Breast epithelium (tissue), 4 donors: ENCODE measurements around the gene MAP4K4. TPM values are rescaled to one million over a fixed set of nuclear protein-coding genes. Genes with fewer than 3 reads are reported as not detected.
A peak's percentile ranks its signal among the peaks of the same experiment; 100 is the strongest.

Experiments
- DNase-seq, 2 donors: peaks; one replicate each; pipeline ENCODE4 v3.0.0-alpha.2; 2019; ENCODE audit warnings: low spot score in 2 of 2
- H3K27ac ChIP-seq, 2 donors: fragments of 200-600 bp; sonication (generic) in 1 of 2; one replicate each; pipeline ENCODE4 v1.5.1; 2016 to 2019; ENCODE audit warnings: mild to moderate bottlenecking in 1 of 2
- H3K27me3 ChIP-seq, 2 donors: fragments of 200-600 bp; sonication (generic) in 1 of 2; one replicate each; pipeline versions ENCODE4 v1.5.1 to v1.6.0; 2017 to 2019; ENCODE audit warnings: control low read depth in 1 of 2, mild to moderate bottlenecking in 1 of 2
- H3K36me3 ChIP-seq: fragments of 200-600 bp; one replicate; pipeline ENCODE4 v1.5.1; 2019
- H3K4me1 ChIP-seq, 2 donors: fragments of 200-600 bp; sonication (generic); one replicate each; pipeline ENCODE4 v1.5.1; 2016 to 2019; ENCODE audit warnings: control low read depth in 1 of 2
- H3K4me3 ChIP-seq, 3 donors: fragments of 200-600 bp; sonication (generic); 1 replicate in 2 of 3; 2 replicates in 1 of 3; pipeline ENCODE4 v1.5.1; 2016 to 2019; ENCODE audit warnings: mild to moderate bottlenecking in 3 of 3, moderate library complexity in 2 of 3
- H3K9me3 ChIP-seq, 2 donors: fragments of 200-600 bp; sonication (generic) in 1 of 2; one replicate each; pipeline ENCODE4 v1.5.1; 2016 to 2019; ENCODE audit warnings: control low read depth in 1 of 2
- CTCF ChIP-seq, 3 donors: fragments of 450-650 bp; IDR thresholded peaks; one replicate each; pipeline ENCODE4 v1.5.1; 2016 to 2017; ENCODE audit warnings: antibody characterized with exemption in 3 of 3, mild to moderate bottlenecking in 3 of 3, moderate library complexity in 3 of 3
- POLR2A ChIP-seq: fragments of 450-650 bp; IDR thresholded peaks from one replicate; pipeline ENCODE4 v1.6.1; 2016; ENCODE audit warnings: antibody characterized with exemption, mild to moderate bottlenecking, moderate library complexity
- POLR2AphosphoS5 ChIP-seq, 3 donors: sonication (generic); formaldehyde crosslinking; IDR thresholded peaks; one replicate each; pipeline ENCODE4 v1.6.1; 2017; ENCODE audit warnings: antibody characterized with exemption in 3 of 3
- intact Hi-C: fragments of 100-400 bp; cut with DNase I; formaldehyde crosslinking; loops from one replicate; pipeline ENCODE4 v1.15.1; 2023; ENCODE audit warnings: low total_unique reads
- total RNA-seq, 3 donors: library from RNA; depleted of rRNA; stranded (reverse); fragments of >200 nt; gene quantifications; one replicate each; pipeline ENCODE4 v1.1.0, GENCODE V29; 2016

The MAP4K4 gene
- total RNA-seq, 3 donors from 2014 or later = 62.1 to 89.1 (median 74.7) TPM

- no peaks in the 10 kb centered on the region for H3K4me1 ChIP-seq
- no peak for DNase-seq
- no peak overlapping the region for H3K4me3 ChIP-seq
- no peak overlapping the region for H3K27ac ChIP-seq
- H3K9me3 ChIP-seq = no peaks in the 10 kb centered on the region
- H3K36me3 ChIP-seq = no peaks in the 10 kb centered on the region
- intact Hi-C loops = no loop called here
- no peaks in the 10 kb centered on the region for H3K27me3 ChIP-seq
- TF ChIP-seq POLR2AphosphoS5 (IDR thresholded peaks at IDR 0.05) (no peak), CTCF (IDR thresholded peaks at IDR 0.05) (no peak), POLR2A (no peak)
These were observed 4.7 kb upstream of the MAP4K4 start for GRCh38 chr2:101692766-101693165.

GRCh38 chr2:101693991-101694588, 3.4 kb upstream of the MAP4K4 start:
- intact Hi-C loops = no loop called here
- Histone ChIP-seq H3K9me3 (no peaks in the 10 kb centered on the region), H3K36me3 (no peaks in the 10 kb centered on the region), H3K27me3 (no peaks in the 10 kb centered on the region), H3K4me3 (no peak overlapping the region), H3K27ac (no peak overlapping the region), H3K4me1 (no peaks in the 10 kb centered on the region)
- TF ChIP-seq POLR2AphosphoS5 (IDR thresholded peaks at IDR 0.05) = no peak
- TF ChIP-seq POLR2A = no peak
- TF ChIP-seq CTCF (IDR thresholded peaks at IDR 0.05) = no peak
- no peak for DNase-seq

- no peak for DNase-seq
- H3K36me3 ChIP-seq = no peaks in the 10 kb centered on the region
- H3K27me3 ChIP-seq = no peaks in the 10 kb centered on the region
- no peak for TF ChIP-seq POLR2AphosphoS5 (IDR thresholded peaks at IDR 0.05)
- intact Hi-C loops = no loop called here
- peak overlapping the region; percentile 89 to 94 for H3K27ac ChIP-seq
- H3K4me3 ChIP-seq = peak overlapping the region; percentile 63 to 81 (median 71)
- H3K9me3 ChIP-seq = no peaks in the 10 kb centered on the region
- no peaks in the 10 kb centered on the region for H3K4me1 ChIP-seq
These were observed 1.0 kb upstream of the MAP4K4 start for GRCh38 chr2:101696272-101697123.

- H3K36me3 ChIP-seq = no peaks in the 10 kb centered on the region
- H3K4me1 ChIP-seq = no peaks in the 10 kb centered on the region
- intact Hi-C loops = no loop called here
- H3K9me3 ChIP-seq = no peaks in the 10 kb centered on the region
- DNase-seq = no peak
- H3K4me3 ChIP-seq = peak overlapping the region; percentile 63 to 81 (median 71)
- no peak for TF ChIP-seq POLR2AphosphoS5 (IDR thresholded peaks at IDR 0.05)
- TF ChIP-seq CTCF (IDR thresholded peaks at IDR 0.05) = no peak
- no peak for TF ChIP-seq POLR2A
- H3K27ac ChIP-seq = peak overlapping the region; percentile 74 to 94
- H3K27me3 ChIP-seq = no peaks in the 10 kb centered on the region
These were observed 722 bp downstream of the MAP4K4 start for GRCh38 chr2:101698014-101698843.

- Histone ChIP-seq H3K4me3 (peak overlapping the region; percentile 63 to 81 (median 71)), H3K4me1 (no peaks in the 10 kb centered on the region)
These were observed 1.6 kb downstream of the MAP4K4 start for GRCh38 chr2:101698844-101699754.

More at GRCh38 chr2:101698844-101699754, 1.6 kb downstream of the MAP4K4 start:
- Histone ChIP-seq H3K36me3 (no peaks in the 10 kb centered on the region), H3K27me3 (no peaks in the 10 kb centered on the region), H3K27ac (peak overlapping the region; percentile 74 to 94), H3K9me3 (no peaks in the 10 kb centered on the region)
- intact Hi-C loops = no loop called here
- no peak for DNase-seq
- no peak for TF ChIP-seq CTCF (IDR thresholded peaks at IDR 0.05)
- no peak for TF ChIP-seq POLR2A
- TF ChIP-seq POLR2AphosphoS5 (IDR thresholded peaks at IDR 0.05) = peak in 1 of 3 donors; percentile 9
